ENCODE results near the gene TMEM132C.

GRCh38 chr12:128747441-128747840 is 480.5 kb downstream of the TMEM132C start:
- TF ChIP-seq POLR2A (IDR thresholded peaks at IDR 0.05): no peak
- TF ChIP-seq CTCF (IDR thresholded peaks at IDR 0.05): no peak
